Measurements from ENCODE around the gene ANKRD6. TPM values are rescaled to one million over a fixed set of nuclear protein-coding genes. Genes with fewer than 3 reads are reported as not detected.

The ANKRD6 gene
- total RNA-seq, 1 donor from 2014 or later, result 5.5 TPM

- no peak for TF ChIP-seq CTCF (IDR thresholded peaks at IDR 0.05)
- H3K36me3 Mint-ChIP-seq (ENCODE audit: unreplicated experiment), result no peaks in the 10 kb centered on the region
- no peak overlapping the region for H3K27ac Mint-ChIP-seq (ENCODE audit: unreplicated experiment)
- DNase-seq (ENCODE audit: extremely low spot score, unreplicated experiment), result no peak
- no peaks in the 10 kb centered on the region for H3K4me1 Mint-ChIP-seq (ENCODE audit: unreplicated experiment)
- H3K27me3 Mint-ChIP-seq (ENCODE audit: unreplicated experiment), result peaks cover 4% of the 10 kb centered on the region
- no peak overlapping the region for H3K4me3 Mint-ChIP-seq (ENCODE audit: unreplicated experiment)
- no peaks in the 10 kb centered on the region for H3K9me3 Mint-ChIP-seq (ENCODE audit: unreplicated experiment)
Measured at GRCh38 chr6:89400050-89400449, 32.9 kb upstream of the ANKRD6 start.

- Mint-ChIP-seq H3K4me1 (ENCODE audit: unreplicated experiment) (no peaks in the 10 kb centered on the region), H3K27me3 (ENCODE audit: unreplicated experiment) (peaks cover 9% of the 10 kb centered on the region), H3K27ac (ENCODE audit: unreplicated experiment) (no peak overlapping the region), H3K4me3 (ENCODE audit: unreplicated experiment) (no peak overlapping the region), H3K9me3 (ENCODE audit: unreplicated experiment) (no peaks in the 10 kb centered on the region), H3K36me3 (ENCODE audit: unreplicated experiment) (no peaks in the 10 kb centered on the region)
- TF ChIP-seq CTCF (IDR thresholded peaks at IDR 0.05), result no peak
- DNase-seq (ENCODE audit: extremely low spot score, unreplicated experiment), result no peak
Measured at GRCh38 chr6:89400912-89401399, 32.0 kb upstream of the ANKRD6 start.

DNA sequence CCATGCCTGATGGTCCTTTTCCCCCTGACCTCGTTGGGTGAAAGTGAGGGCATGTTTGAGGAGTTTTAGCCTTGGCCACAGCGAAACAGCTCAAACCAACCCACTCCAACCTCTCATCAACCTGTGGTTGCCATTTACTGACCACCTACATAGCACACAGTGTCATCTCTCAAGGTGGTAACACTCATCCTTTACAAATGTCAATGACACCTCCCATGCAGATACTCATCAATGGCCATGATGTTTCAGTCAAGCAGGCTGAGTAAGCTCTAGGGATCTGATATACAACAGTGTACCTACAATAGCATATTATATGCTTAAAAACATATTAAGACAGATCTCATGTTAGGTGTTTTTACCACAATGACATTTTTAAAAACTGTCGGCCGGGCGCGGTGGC, 30.2 kb upstream of the ANKRD6 start:
- no peak for DNase-seq (ENCODE audit: extremely low spot score, unreplicated experiment)
- Mint-ChIP-seq H3K36me3 (ENCODE audit: unreplicated experiment) (no peaks in the 10 kb centered on the region), H3K4me3 (ENCODE audit: unreplicated experiment) (no peak overlapping the region), H3K27ac (ENCODE audit: unreplicated experiment) (no peak overlapping the region), H3K9me3 (ENCODE audit: unreplicated experiment) (no peaks in the 10 kb centered on the region), H3K27me3 (ENCODE audit: unreplicated experiment) (peaks cover 21% of the 10 kb centered on the region), H3K4me1 (ENCODE audit: unreplicated experiment) (no peaks in the 10 kb centered on the region)
- TF ChIP-seq CTCF (IDR thresholded peaks at IDR 0.05), result no peak

GRCh38 chr6:89404512-89404911, 28.4 kb upstream of the ANKRD6 start:
- H3K4me1 Mint-ChIP-seq (ENCODE audit: unreplicated experiment), result no peaks in the 10 kb centered on the region

DNA sequence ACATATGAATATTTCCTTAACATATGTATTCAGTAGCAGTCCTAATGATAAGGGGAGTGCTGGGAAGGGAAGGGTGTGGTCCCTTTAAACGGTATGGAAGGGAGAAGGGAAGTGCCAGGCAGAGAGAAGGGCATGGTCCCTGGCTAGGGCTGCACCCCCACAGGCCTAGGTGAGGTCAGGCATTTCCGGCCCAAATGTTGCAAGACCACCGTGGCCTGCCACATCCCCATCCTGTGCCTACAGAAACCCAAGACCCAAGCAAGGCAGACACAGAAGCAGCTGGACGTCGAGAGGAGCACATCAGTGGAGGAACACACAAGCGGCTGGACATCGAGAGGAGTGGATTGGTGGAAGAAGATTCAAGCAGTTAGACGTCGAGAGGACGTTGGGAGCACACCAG, 26.8 kb upstream of the ANKRD6 start:
- Mint-ChIP-seq H3K27ac (ENCODE audit: unreplicated experiment) (no peak overlapping the region), H3K27me3 (ENCODE audit: unreplicated experiment) (peaks cover 46% of the 10 kb centered on the region)

More at GRCh38 chr6:89404512-89404911, 28.4 kb upstream of the ANKRD6 start:
- no peaks in the 10 kb centered on the region for H3K36me3 Mint-ChIP-seq (ENCODE audit: unreplicated experiment)
- no peak overlapping the region for H3K4me3 Mint-ChIP-seq (ENCODE audit: unreplicated experiment)
- no peak for TF ChIP-seq CTCF (IDR thresholded peaks at IDR 0.05)
- no peak overlapping the region for H3K27ac Mint-ChIP-seq (ENCODE audit: unreplicated experiment)
- no peaks in the 10 kb centered on the region for H3K9me3 Mint-ChIP-seq (ENCODE audit: unreplicated experiment)
- DNase-seq (ENCODE audit: extremely low spot score, unreplicated experiment), result no peak
- peaks cover 33% of the 10 kb centered on the region for H3K27me3 Mint-ChIP-seq (ENCODE audit: unreplicated experiment)

More for the DNA sequence above, 26.8 kb upstream of the ANKRD6 start:
- DNase-seq (ENCODE audit: extremely low spot score, unreplicated experiment), result peak; percentile 48
- H3K9me3 Mint-ChIP-seq (ENCODE audit: unreplicated experiment), result no peaks in the 10 kb centered on the region
- no peak overlapping the region for H3K4me3 Mint-ChIP-seq (ENCODE audit: unreplicated experiment)
- peaks cover 6% of the 10 kb centered on the region for H3K4me1 Mint-ChIP-seq (ENCODE audit: unreplicated experiment)
- TF ChIP-seq CTCF (IDR thresholded peaks at IDR 0.05), result no peak
- no peaks in the 10 kb centered on the region for H3K36me3 Mint-ChIP-seq (ENCODE audit: unreplicated experiment)
